ENCODE results near the gene CRMP1. TPM values are rescaled to one million over a fixed set of nuclear protein-coding genes. Genes with fewer than 3 reads are reported as not detected.

Gene CRMP1
- total RNA-seq, 3 donors from 2014 or later: 0.44 to 1.6 (median 1.3) TPM

- H3K9me3 ChIP-seq: no peaks in the 10 kb centered on the region
- peaks cover 0 to 58% of the 10 kb centered on the region in 2 donors for H3K27me3 ChIP-seq
- no peak for TF ChIP-seq CTCF (IDR thresholded peaks at IDR 0.05)
- TF ChIP-seq POLR2A (IDR thresholded peaks at IDR 0.05): no peak
- no peak for TF ChIP-seq POLR2AphosphoS5 (IDR thresholded peaks at IDR 0.05)
- no peaks in the 10 kb centered on the region for H3K4me1 ChIP-seq
- no peak overlapping the region for H3K4me3 ChIP-seq
- intact Hi-C loops (cut with DNase I; ENCODE audit: low total_unique reads): no loop called here
- no peak for DNase-seq (ENCODE audit: low spot score in 2 of 2)
- no peaks in the 10 kb centered on the region for H3K36me3 ChIP-seq
- H3K27ac ChIP-seq: no peak overlapping the region
Measured at GRCh38 chr4:5932035-5932568, 39.2 kb upstream of the CRMP1 start.

- no peak for DNase-seq (ENCODE audit: low spot score in 2 of 2)
- Histone ChIP-seq H3K9me3 (no peaks in the 10 kb centered on the region), H3K36me3 (no peaks in the 10 kb centered on the region), H3K4me3 (no peak overlapping the region), H3K27ac (no peak overlapping the region), H3K27me3 (peaks cover 0 to 58% of the 10 kb centered on the region in 2 donors), H3K4me1 (no peaks in the 10 kb centered on the region)
- intact Hi-C loops (cut with DNase I; ENCODE audit: low total_unique reads): no loop called here
- no peak for TF ChIP-seq CTCF (IDR thresholded peaks at IDR 0.05)
Measured at GRCh38 chr4:5931526-5931925, 38.6 kb upstream of the CRMP1 start.

- TF ChIP-seq POLR2AphosphoS5 (IDR thresholded peaks at IDR 0.05) (no peak), POLR2A (IDR thresholded peaks at IDR 0.05) (no peak), CTCF (IDR thresholded peaks at IDR 0.05) (no peak)
- DNase-seq (ENCODE audit: low spot score in 2 of 2): no peak
- intact Hi-C loops (cut with DNase I; ENCODE audit: low total_unique reads): no loop called here
Measured at GRCh38 chr4:5930876-5931275, 38.0 kb upstream of the CRMP1 start.

GRCh38 chr4:5930456-5930855 is 37.6 kb upstream of the CRMP1 start:
- peaks cover 0 to 60% of the 10 kb centered on the region in 2 donors for H3K27me3 ChIP-seq
- no peak overlapping the region for H3K4me3 ChIP-seq
- no peaks in the 10 kb centered on the region for H3K4me1 ChIP-seq
- no peaks in the 10 kb centered on the region for H3K9me3 ChIP-seq
- intact Hi-C loops (cut with DNase I; ENCODE audit: low total_unique reads): no loop called here
- DNase-seq (ENCODE audit: low spot score in 2 of 2): no peak
- no peak overlapping the region for H3K27ac ChIP-seq
- TF ChIP-seq POLR2A (IDR thresholded peaks at IDR 0.05) (no peak), CTCF (IDR thresholded peaks at IDR 0.05) (no peak), POLR2AphosphoS5 (IDR thresholded peaks at IDR 0.05) (no peak)
- no peaks in the 10 kb centered on the region for H3K36me3 ChIP-seq

More at GRCh38 chr4:5930876-5931275, 38.0 kb upstream of the CRMP1 start:
- Histone ChIP-seq H3K27me3 (peaks cover 0 to 58% of the 10 kb centered on the region in 2 donors), H3K4me1 (no peaks in the 10 kb centered on the region), H3K36me3 (no peaks in the 10 kb centered on the region), H3K27ac (no peak overlapping the region), H3K4me3 (no peak overlapping the region), H3K9me3 (no peaks in the 10 kb centered on the region)

- peaks cover 0 to 59% of the 10 kb centered on the region in 2 donors for H3K27me3 ChIP-seq
- no peak overlapping the region for H3K4me3 ChIP-seq
- no peaks in the 10 kb centered on the region for H3K9me3 ChIP-seq
- H3K27ac ChIP-seq: no peak overlapping the region
- no peak for TF ChIP-seq POLR2A (IDR thresholded peaks at IDR 0.05)
- TF ChIP-seq POLR2AphosphoS5 (IDR thresholded peaks at IDR 0.05): no peak
- no peak for TF ChIP-seq CTCF (IDR thresholded peaks at IDR 0.05)
- no peaks in the 10 kb centered on the region for H3K36me3 ChIP-seq
- H3K4me1 ChIP-seq: no peaks in the 10 kb centered on the region
- no peak for DNase-seq (ENCODE audit: low spot score in 2 of 2)
- intact Hi-C loops (cut with DNase I; ENCODE audit: low total_unique reads): no loop called here
Measured at GRCh38 chr4:5928844-5929420, 36.0 kb upstream of the CRMP1 start.

Data from breast epithelium (tissue), 4 donors.